ENCODE data around the gene GCM1. TPM values are rescaled to one million over a fixed set of nuclear protein-coding genes. Genes with fewer than 3 reads are reported as not detected.

Gene GCM1
- total RNA-seq, 1 experiment from 2014 or later: 0.07 TPM

DNA sequence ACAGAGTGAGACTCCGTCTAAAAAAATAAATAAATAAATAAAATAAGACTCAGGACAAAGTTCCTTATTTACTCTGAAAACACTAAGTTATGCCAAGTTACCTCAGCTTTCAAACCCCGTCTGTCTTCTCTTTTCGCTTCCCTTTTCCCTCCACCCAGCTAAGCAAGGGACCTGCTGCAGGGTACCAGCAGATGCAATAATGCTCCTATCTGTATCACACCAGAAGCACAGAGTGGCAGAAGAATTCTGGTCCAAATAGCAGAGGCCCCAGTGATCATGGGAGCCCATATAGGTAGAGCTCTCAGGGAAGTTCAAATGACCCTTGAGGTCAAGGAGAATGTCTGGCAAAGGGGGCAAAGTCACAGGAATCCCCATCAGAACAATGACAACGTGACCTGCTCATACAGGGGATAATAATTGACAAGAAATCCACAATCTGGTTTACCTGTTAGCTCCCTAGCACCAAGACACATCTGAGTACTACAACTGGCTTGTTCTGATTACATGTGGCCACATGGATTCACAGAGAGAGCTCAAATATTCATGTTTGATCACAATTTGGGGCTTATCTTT is 8.7 kb downstream of the GCM1 start:
- ChIA-PET CTCF (no interaction called here), RAD21 (ENCODE audit: low non-redundant PET in 1 of 2, low total read pairs in 2 of 2, uncharacterized antibody in 2 of 2, unreplicated experiment in 2 of 2) (no interaction called here), POLR2A (no interaction called here)
- intact Hi-C loops (cut with micrococcal nuclease): no loop called here
- TF ChIP-seq JUND (IDR thresholded peaks at IDR 0.05) (no peak), SRF (IDR thresholded peaks at IDR 0.05; ENCODE audit: low read depth) (no peak), TCF7L2 (IDR thresholded peaks at IDR 0.05; ENCODE audit: borderline replicate concordance, extremely low read depth, insufficient read depth, insufficient read length) (no peak), SIN3A (IDR thresholded peaks at IDR 0.05; ENCODE audit: low read depth) (no peak), POLR2A (IDR thresholded peaks at IDR 0.05; ENCODE audit: borderline replicate concordance, extremely low read depth, insufficient read depth, insufficient read length) (no peak), YY1 (IDR thresholded peaks at IDR 0.05; ENCODE audit: extremely low read depth, insufficient replicate concordance, low read depth, low read length) (no peak), RAD21 (IDR thresholded peaks at IDR 0.05; ENCODE audit: low read depth) (no peak), SP1 (IDR thresholded peaks at IDR 0.05; ENCODE audit: low read depth) (no peak), ZNF274 (IDR thresholded peaks at IDR 0.05; ENCODE audit: low read depth, low read length) (no peak), ELF1 (IDR thresholded peaks at IDR 0.05; ENCODE audit: borderline replicate concordance, low read depth) (no peak), CEBPB (IDR thresholded peaks at IDR 0.05; ENCODE audit: low read depth) (no peak), CBX3 (IDR thresholded peaks at IDR 0.05; ENCODE audit: low read depth) (no peak)
- TF ChIP-seq, protein P1, sequence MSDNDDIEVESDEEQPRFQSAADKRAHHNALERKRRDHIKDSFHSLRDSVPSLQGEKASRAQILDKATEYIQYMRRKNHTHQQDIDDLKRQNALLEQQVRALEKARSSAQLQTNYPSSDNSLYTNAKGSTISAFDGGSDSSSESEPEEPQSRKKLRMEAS (IDR thresholded peaks at IDR 0.05): no peak
- TF ChIP-seq, protein P2, sequence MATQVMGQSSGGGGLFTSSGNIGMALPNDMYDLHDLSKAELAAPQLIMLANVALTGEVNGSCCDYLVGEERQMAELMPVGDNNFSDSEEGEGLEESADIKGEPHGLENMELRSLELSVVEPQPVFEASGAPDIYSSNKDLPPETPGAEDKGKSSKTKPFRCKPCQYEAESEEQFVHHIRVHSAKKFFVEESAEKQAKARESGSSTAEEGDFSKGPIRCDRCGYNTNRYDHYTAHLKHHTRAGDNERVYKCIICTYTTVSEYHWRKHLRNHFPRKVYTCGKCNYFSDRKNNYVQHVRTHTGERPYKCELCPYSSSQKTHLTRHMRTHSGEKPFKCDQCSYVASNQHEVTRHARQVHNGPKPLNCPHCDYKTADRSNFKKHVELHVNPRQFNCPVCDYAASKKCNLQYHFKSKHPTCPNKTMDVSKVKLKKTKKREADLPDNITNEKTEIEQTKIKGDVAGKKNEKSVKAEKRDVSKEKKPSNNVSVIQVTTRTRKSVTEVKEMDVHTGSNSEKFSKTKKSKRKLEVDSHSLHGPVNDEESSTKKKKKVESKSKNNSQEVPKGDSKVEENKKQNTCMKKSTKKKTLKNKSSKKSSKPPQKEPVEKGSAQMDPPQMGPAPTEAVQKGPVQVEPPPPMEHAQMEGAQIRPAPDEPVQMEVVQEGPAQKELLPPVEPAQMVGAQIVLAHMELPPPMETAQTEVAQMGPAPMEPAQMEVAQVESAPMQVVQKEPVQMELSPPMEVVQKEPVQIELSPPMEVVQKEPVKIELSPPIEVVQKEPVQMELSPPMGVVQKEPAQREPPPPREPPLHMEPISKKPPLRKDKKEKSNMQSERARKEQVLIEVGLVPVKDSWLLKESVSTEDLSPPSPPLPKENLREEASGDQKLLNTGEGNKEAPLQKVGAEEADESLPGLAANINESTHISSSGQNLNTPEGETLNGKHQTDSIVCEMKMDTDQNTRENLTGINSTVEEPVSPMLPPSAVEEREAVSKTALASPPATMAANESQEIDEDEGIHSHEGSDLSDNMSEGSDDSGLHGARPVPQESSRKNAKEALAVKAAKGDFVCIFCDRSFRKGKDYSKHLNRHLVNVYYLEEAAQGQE (IDR thresholded peaks at IDR 0.05; ENCODE audit: low read depth): no peak
- TF ChIP-seq, protein P3, sequence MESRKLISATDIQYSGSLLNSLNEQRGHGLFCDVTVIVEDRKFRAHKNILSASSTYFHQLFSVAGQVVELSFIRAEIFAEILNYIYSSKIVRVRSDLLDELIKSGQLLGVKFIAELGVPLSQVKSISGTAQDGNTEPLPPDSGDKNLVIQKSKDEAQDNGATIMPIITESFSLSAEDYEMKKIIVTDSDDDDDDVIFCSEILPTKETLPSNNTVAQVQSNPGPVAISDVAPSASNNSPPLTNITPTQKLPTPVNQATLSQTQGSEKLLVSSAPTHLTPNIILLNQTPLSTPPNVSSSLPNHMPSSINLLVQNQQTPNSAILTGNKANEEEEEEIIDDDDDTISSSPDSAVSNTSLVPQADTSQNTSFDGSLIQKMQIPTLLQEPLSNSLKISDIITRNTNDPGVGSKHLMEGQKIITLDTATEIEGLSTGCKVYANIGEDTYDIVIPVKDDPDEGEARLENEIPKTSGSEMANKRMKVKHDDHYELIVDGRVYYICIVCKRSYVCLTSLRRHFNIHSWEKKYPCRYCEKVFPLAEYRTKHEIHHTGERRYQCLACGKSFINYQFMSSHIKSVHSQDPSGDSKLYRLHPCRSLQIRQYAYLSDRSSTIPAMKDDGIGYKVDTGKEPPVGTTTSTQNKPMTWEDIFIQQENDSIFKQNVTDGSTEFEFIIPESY (IDR thresholded peaks at IDR 0.05; ENCODE audit: extremely low read depth, insufficient replicate concordance, low read length): no peak
- TF ChIP-seq, protein P4, sequence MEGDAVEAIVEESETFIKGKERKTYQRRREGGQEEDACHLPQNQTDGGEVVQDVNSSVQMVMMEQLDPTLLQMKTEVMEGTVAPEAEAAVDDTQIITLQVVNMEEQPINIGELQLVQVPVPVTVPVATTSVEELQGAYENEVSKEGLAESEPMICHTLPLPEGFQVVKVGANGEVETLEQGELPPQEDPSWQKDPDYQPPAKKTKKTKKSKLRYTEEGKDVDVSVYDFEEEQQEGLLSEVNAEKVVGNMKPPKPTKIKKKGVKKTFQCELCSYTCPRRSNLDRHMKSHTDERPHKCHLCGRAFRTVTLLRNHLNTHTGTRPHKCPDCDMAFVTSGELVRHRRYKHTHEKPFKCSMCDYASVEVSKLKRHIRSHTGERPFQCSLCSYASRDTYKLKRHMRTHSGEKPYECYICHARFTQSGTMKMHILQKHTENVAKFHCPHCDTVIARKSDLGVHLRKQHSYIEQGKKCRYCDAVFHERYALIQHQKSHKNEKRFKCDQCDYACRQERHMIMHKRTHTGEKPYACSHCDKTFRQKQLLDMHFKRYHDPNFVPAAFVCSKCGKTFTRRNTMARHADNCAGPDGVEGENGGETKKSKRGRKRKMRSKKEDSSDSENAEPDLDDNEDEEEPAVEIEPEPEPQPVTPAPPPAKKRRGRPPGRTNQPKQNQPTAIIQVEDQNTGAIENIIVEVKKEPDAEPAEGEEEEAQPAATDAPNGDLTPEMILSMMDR (IDR thresholded peaks at IDR 0.05 in 2 of 3, conservative IDR thresholded peaks at IDR 0.05 in 1 of 3; ENCODE audit: borderline replicate concordance in 1 of 3, insufficient read depth in 1 of 3, low read depth in 2 of 3, low read length in 2 of 3): no peak
- TF ChIP-seq, protein P5, sequence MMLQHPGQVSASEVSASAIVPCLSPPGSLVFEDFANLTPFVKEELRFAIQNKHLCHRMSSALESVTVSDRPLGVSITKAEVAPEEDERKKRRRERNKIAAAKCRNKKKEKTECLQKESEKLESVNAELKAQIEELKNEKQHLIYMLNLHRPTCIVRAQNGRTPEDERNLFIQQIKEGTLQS (IDR thresholded peaks at IDR 0.05): no peak
- Histone ChIP-seq H3K9me2 (ENCODE audit: insufficient read depth) (no peaks in the 10 kb centered on the region), H2AFZ (ENCODE audit: low read depth, low read length, poor library complexity, severe bottlenecking) (no peak overlapping the region), H3K9ac (ENCODE audit: low read length) (no peak overlapping the region), H4K20me1 (ENCODE audit: insufficient read depth) (no peaks in the 10 kb centered on the region), H3K4me3 (replicated peaks in 1 of 2; ENCODE audit: low read depth in 1 of 2, low read length in 2 of 2) (no peak overlapping the region), H3K9me3 (ENCODE audit: control insufficient read depth in 1 of 2, insufficient read depth in 1 of 2, low read depth in 1 of 2, low read length in 2 of 2) (no peaks in the 10 kb centered on the region), H3K79me2 (ENCODE audit: insufficient read depth, low read length) (no peaks in the 10 kb centered on the region), H3K4me2 (ENCODE audit: low read length) (no peak overlapping the region), H3K36me3 (ENCODE audit: control insufficient read depth in 1 of 2, insufficient read depth in 2 of 2, low read length in 2 of 2) (no peaks in the 10 kb centered on the region), H3K4me1 (ENCODE audit: control insufficient read depth in 1 of 2, insufficient read depth in 2 of 2, low read length in 2 of 2) (no peaks in the 10 kb centered on the region), H3K27ac (ENCODE audit: low read depth, low read length) (no peak overlapping the region), H3K27me3 (ENCODE audit: insufficient read depth, low read length) (no peaks in the 10 kb centered on the region)
- ATAC-seq (no peak), DNase-seq (ENCODE audit: low read depth, low spot score) (no peak)
- BruUV-seq (replicated peaks): no TSS peak

Data from HCT116 (cell line).